ENCODE results near the gene ACMSD. TPM values are rescaled to one million over a fixed set of nuclear protein-coding genes. Genes with fewer than 3 reads are reported as not detected.

The ACMSD gene
- total and polyA plus RNA-seq, 2 of the 13 experiments (the other 11 are each of a cell fraction or from before 2014, with no cell fraction given): not detected

DNA sequence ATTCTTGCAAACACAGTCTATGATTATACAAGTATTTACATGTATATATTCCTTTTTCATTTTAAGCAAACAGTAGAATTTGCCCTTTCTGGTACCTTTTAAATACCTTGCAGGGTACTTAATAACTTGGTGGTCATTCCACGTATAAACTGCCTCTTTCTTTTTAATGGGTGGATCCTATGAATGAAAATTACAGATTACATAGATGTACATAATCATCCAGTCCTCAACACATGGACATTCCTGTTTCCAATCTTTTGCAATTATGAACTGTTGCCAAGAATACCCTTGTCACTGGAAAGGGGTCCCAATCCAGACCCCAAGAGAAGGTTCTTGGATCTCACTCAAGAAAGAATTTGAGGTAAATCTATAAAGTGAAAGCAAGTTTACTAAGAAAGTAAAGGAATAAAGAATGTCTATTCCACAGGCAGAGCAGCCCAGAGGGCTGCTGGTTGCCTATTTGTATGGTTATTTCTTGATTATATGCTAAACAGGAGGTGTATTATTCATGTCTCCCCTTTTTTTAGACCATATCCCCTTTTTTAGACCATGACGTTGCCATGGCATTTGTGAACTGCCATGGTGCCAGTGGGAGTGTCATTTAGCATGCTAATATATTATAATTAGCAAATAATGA lies 72.5 kb downstream of the ACMSD start:
- H3K4me1 ChIP-seq (ENCODE audit: insufficient read depth, low read length): no peaks in the 10 kb centered on the region
- intact Hi-C loops (cut with micrococcal nuclease; ENCODE audit: unreplicated experiment) (loop anchor here (10.0 kb wide), 2 partner anchors 144 to 796 kb away; partner anchors contain the start of gene RAB3GAP1), in situ Hi-C loops (cut with HindIII; ENCODE audit: extremely low pct_ligation_motif_present, low pct_unique_long_range_greater_than_20kb) (no loop called here)
- H3K36me3 ChIP-seq (replicated peaks in 1 of 2; ENCODE audit: control insufficient read depth in 1 of 2, insufficient read depth in 2 of 2, low read length in 2 of 2): no peaks in the 10 kb centered on the region
- H3K9me3 ChIP-seq (ENCODE audit: low read length): no peaks in the 10 kb centered on the region
- no TSS peak for BruUV-seq (replicated peaks)
- ATAC-seq (no peak), FAIRE-seq (no peak), DNase-seq (ENCODE audit: low spot score) (no peak)
- TF ChIP-seq ZFX (CRISPR knock-in tag; IDR thresholded peaks at IDR 0.05; ENCODE audit: low read depth) (no peak), ETV6 (CRISPR knock-in tag; conservative IDR thresholded peaks at IDR 0.05) (no peak), XBP1 (CRISPR knock-in tag; IDR thresholded peaks at IDR 0.05) (no peak), RAD51 (IDR thresholded peaks at IDR 0.05; ENCODE audit: borderline replicate concordance) (no peak), PLRG1 (conservative IDR thresholded peaks at IDR 0.05) (no peak)
- TF ChIP-seq, protein P1, sequence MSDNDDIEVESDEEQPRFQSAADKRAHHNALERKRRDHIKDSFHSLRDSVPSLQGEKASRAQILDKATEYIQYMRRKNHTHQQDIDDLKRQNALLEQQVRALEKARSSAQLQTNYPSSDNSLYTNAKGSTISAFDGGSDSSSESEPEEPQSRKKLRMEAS (IDR thresholded peaks at IDR 0.05): no peak
- TF ChIP-seq, protein P2, sequence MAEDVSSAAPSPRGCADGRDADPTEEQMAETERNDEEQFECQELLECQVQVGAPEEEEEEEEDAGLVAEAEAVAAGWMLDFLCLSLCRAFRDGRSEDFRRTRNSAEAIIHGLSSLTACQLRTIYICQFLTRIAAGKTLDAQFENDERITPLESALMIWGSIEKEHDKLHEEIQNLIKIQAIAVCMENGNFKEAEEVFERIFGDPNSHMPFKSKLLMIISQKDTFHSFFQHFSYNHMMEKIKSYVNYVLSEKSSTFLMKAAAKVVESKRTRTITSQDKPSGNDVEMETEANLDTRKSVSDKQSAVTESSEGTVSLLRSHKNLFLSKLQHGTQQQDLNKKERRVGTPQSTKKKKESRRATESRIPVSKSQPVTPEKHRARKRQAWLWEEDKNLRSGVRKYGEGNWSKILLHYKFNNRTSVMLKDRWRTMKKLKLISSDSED (CRISPR knock-in tag; IDR thresholded peaks at IDR 0.05): no peak
- TF ChIP-seq, protein P3, sequence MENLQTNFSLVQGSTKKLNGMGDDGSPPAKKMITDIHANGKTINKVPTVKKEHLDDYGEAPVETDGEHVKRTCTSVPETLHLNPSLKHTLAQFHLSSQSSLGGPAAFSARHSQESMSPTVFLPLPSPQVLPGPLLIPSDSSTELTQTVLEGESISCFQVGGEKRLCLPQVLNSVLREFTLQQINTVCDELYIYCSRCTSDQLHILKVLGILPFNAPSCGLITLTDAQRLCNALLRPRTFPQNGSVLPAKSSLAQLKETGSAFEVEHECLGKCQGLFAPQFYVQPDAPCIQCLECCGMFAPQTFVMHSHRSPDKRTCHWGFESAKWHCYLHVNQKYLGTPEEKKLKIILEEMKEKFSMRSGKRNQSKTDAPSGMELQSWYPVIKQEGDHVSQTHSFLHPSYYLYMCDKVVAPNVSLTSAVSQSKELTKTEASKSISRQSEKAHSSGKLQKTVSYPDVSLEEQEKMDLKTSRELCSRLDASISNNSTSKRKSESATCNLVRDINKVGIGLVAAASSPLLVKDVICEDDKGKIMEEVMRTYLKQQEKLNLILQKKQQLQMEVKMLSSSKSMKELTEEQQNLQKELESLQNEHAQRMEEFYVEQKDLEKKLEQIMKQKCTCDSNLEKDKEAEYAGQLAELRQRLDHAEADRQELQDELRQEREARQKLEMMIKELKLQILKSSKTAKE (CRISPR knock-in tag; IDR thresholded peaks at IDR 0.05; ENCODE audit: borderline replicate concordance): no peak
- TF ChIP-seq, protein P4, sequence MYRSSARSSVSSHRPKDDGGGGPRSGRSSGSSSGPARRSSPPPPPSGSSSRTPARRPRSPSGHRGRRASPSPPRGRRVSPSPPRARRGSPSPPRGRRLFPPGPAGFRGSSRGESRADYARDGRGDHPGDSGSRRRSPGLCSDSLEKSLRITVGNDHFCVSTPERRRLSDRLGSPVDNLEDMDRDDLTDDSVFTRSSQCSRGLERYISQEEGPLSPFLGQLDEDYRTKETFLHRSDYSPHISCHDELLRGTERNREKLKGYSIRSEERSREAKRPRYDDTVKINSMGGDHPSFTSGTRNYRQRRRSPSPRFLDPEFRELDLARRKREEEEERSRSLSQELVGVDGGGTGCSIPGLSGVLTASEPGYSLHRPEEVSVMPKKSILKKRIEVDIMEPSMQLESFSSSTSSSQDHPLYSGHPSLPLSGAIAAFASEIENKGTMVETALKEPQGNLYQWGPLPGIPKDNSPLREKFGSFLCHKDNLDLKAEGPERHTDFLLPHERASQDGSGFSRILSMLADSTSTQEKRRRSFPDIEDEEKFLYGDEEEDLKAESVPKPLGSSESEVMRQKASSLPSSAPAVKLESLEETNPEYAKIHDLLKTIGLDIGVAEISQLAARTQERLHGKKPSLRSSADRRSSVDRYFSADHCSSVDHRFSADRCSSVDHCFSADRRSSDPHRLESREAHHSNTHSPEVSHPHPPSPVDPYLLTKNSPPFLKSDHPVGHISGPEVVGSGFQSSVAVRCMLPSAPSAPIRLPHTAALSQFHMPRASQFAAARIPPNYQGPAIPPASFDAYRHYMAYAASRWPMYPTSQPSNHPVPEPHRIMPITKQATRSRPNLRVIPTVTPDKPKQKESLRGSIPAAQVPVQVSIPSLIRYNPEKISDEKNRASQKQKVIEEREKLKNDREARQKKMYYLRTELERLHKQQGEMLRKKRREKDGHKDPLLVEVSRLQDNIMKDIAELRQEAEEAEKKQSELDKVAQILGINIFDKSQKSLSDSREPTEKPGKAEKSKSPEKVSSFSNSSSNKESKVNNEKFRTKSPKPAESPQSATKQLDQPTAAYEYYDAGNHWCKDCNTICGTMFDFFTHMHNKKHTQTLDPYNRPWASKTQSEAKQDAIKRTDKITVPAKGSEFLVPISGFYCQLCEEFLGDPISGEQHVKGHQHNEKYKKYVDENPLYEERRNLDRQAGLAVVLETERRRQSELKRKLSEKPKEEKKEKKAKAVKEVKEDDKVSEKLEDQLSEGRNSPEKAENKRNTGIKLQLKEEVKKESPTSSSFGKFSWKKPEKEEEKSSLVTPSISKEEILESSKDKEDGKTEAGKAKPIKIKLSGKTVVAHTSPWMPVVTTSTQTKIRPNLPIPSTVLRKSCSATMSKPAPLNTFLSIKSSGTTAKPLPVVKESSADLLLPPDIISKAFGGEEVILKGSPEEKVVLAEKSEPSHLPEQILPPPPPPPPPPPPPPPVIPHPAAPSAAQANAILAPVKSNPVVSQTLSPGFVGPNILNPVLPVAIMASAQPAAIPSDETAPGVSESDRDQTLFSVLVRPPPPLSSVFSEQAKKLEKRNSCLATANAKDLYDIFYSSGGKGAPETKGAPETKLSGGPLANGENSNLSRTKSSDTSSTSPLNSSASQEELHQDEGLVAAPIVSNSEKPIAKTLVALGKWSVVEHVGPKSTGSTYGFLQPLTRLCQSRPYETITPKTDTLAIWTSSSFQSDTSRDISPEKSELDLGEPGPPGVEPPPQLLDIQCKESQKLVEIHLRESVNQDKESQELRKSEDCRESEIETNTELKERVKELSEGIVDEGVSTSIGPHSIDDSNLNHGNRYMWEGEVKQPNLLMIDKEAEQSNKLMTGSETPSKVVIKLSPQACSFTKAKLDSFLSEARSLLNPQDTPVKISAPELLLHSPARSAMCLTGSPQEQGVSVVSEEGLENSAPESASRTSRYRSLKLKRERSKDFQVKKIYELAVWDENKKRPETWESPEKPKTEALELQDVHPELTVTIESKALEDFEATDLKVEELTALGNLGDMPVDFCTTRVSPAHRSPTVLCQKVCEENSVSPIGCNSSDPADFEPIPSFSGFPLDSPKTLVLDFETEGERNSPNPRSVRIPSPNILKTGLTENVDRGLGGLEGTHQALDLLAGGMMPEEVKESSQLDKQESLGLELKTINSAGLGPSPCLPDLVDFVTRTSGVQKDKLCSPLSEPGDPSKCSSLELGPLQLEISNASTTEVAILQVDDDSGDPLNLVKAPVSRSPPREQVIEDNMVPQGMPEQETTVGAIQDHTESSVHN (CRISPR knock-in tag; IDR thresholded peaks at IDR 0.05): no peak
- TF ChIP-seq, protein P5, sequence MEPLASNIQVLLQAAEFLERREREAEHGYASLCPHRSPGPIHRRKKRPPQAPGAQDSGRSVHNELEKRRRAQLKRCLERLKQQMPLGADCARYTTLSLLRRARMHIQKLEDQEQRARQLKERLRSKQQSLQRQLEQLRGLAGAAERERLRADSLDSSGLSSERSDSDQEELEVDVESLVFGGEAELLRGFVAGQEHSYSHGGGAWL (CRISPR knock-in tag; IDR thresholded peaks at IDR 0.05): no peak
- H3K4me3 ChIP-seq (replicated peaks in 1 of 3; ENCODE audit: insufficient read depth in 1 of 3, low read depth in 2 of 3, low read length in 3 of 3): no peak overlapping the region
- no peak overlapping the region for H3K4me2 ChIP-seq (ENCODE audit: low read depth, low read length)
- no peaks in the 10 kb centered on the region for H3K79me2 ChIP-seq (ENCODE audit: insufficient read depth, low read length)
- no peaks in the 10 kb centered on the region for H3K27me3 ChIP-seq (ENCODE audit: control insufficient read depth in 1 of 2, insufficient read depth in 2 of 2, low read length in 2 of 2)
- H3K9ac ChIP-seq (ENCODE audit: insufficient read depth, low read depth, low read length): no peak overlapping the region
- no peak overlapping the region for H2AFZ ChIP-seq (ENCODE audit: low read length)
- H4K20me1 ChIP-seq (ENCODE audit: insufficient read depth, low read length): no peaks in the 10 kb centered on the region
- WGBS (ENCODE audit: low lambda C conversion rate): 55% methylated on average over 2 of the region's 2 CpGs
- CTCF ChIA-PET (ENCODE audit: low intra/inter-chr PET ratio, low total read pairs): no interaction called here
- H3K27ac ChIP-seq (ENCODE audit: extremely low read length, insufficient read depth, low read length): no peak overlapping the region
- POLR2A ChIA-PET: no interaction called here
